AG10803 (cell line): ENCODE measurements around the gene INSC.

Experiments used
- DNase-seq: peaks from one replicate; pipeline ENCODE4 v3.0.0; 2010; ENCODE audit warnings: low read depth
- H3K4me3 ChIP-seq: 2 replicates; pipeline ENCODE4 v1.5.1; 2011; ENCODE audit warnings: mild to moderate bottlenecking, low read length, control low read depth
- TF ChIP-seq, protein P1 (sequence below): conservative IDR thresholded peaks from 2 replicates; pipeline ENCODE4 v1.5.1; 2011; ENCODE audit warnings: mild to moderate bottlenecking, low read length, control low read depth, inconsistent platforms

The INSC gene

DNA sequence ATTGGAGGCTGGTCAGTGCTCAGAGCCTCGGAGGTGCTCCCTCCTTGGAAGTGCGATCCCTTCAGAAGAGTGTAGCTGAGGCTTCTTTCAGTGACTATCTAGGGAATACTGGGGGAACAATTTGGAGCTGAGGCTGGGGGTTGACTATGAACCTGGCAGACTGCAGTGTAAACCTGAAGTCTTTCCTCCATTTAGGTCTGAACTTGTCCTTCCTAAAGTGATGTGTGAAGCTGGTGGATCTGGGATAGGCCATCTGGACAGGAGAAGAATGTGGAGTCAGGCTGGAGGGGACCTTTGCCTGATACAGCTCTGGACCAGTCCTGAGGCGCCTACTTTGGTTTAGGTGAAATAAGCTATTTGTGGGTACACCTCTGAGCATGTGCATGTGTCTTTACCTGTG, 3.5 kb upstream of the INSC start:
- TF ChIP-seq, protein P1, sequence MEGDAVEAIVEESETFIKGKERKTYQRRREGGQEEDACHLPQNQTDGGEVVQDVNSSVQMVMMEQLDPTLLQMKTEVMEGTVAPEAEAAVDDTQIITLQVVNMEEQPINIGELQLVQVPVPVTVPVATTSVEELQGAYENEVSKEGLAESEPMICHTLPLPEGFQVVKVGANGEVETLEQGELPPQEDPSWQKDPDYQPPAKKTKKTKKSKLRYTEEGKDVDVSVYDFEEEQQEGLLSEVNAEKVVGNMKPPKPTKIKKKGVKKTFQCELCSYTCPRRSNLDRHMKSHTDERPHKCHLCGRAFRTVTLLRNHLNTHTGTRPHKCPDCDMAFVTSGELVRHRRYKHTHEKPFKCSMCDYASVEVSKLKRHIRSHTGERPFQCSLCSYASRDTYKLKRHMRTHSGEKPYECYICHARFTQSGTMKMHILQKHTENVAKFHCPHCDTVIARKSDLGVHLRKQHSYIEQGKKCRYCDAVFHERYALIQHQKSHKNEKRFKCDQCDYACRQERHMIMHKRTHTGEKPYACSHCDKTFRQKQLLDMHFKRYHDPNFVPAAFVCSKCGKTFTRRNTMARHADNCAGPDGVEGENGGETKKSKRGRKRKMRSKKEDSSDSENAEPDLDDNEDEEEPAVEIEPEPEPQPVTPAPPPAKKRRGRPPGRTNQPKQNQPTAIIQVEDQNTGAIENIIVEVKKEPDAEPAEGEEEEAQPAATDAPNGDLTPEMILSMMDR: no peak
- H3K4me3 ChIP-seq: no peak overlapping the region
- no peak for DNase-seq

DNA sequence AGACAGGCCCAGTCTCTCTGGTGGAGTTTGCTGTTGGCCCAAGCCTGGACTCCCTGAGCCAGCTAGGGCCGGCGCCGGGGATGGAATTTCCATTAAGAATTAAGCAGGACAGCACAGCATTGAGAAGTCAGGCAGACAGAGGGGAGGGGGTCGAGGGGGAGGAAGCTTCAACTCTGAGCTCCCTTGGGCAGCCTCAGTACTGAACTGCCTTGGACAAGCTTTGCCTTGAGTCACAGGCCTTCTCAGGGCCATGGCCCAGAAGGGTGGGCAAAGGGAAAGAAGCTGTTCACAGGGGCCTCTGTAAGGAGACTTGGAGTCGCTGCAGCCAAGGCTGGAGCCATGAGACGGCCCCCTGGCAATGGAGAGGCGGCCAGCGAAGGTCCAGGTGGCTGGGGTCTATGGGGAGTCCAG, 2.6 kb upstream of the INSC start:
- H3K4me3 ChIP-seq: no peak overlapping the region
- TF ChIP-seq, protein P1: no peak
- no peak for DNase-seq

DNA sequence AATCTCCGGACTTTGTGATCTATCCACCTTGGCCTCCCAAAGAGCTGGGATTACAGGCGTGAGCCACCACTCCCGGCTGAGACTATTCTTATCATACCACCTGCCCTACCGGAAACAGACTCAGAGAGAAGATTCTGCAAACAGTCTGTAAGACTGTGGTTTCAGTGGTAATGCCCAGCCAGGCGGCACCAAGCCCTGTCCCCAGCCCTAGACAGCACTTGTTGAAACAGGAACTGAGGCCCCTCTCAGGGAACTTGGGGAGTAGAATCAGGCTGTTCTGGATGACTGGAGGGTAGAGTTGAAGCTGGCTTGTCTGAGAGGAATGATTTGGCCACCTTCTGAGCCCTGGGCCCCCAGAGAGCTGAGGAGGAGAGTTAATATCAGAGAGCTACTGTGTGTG, 1.3 kb upstream of the INSC start:
- DNase-seq: no peak

DNA sequence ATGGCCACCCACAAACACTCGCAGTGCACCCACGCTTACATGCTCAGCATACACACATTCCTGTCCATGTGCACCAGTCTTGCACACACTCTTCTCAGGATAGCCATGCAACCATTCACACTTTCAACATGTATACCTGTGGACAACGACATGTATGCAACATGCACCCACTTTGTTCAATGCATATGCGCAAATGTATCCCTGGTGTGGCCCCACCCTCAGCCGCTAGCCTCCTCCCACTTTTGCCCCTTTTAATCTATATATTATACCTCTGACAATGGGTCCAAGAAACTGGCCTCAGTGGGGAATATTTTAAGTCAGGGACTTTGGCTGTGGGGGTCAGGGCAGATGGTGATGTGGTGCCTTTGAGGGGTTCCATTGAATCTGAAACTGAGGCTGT, 963 bp downstream of the INSC start:
- DNase-seq: no peak
- TF ChIP-seq, protein P1: no peak
- H3K4me3 ChIP-seq: no peak overlapping the region

More for the DNA sequence above, 1.3 kb upstream of the INSC start:
- TF ChIP-seq, protein P1: no peak
- H3K4me3 ChIP-seq: no peak overlapping the region

DNA sequence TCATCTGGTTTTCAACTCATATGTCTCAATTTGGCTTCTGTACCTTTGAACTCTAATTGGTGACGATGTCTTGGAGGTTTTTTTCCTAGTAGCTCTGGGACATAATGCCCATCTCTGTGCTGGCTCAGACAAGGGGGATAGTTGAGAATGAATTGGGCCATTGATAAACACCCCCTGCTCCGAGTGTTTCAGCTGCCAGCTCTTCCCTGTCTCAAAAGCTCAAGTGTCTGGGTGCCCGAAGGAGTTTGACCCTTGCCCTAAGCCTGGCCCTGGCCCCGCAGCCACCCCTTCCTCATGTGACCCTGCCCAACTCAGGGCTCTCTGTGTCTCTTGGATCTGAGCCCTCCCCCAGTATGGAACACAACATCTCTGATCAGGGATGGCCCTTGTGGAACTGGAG, 3.0 kb downstream of the INSC start:
- no peak for DNase-seq
- no peak overlapping the region for H3K4me3 ChIP-seq
- TF ChIP-seq, protein P1: no peak

DNA sequence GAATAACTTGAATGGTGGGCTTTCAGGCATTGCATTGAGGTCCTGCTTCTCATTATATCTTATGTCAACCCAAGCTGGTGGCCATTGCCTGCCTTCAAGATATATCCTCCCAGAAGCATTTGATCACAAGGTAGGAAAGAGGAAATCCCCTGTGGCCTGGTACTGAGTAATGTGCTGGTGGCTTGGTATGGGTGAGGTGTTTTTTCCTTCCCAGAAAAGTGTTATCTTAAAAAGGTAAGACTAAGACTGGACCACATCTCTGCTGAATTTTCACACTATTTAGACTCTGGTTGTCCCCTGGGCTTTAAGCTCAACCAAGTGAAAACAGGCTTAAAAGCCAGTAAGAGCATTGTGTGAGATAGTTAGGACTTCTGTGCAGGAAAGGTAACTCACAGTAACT, 3.7 kb downstream of the INSC start:
- H3K4me3 ChIP-seq: no peak overlapping the region
- no peak for DNase-seq
- TF ChIP-seq, protein P1: no peak

DNA sequence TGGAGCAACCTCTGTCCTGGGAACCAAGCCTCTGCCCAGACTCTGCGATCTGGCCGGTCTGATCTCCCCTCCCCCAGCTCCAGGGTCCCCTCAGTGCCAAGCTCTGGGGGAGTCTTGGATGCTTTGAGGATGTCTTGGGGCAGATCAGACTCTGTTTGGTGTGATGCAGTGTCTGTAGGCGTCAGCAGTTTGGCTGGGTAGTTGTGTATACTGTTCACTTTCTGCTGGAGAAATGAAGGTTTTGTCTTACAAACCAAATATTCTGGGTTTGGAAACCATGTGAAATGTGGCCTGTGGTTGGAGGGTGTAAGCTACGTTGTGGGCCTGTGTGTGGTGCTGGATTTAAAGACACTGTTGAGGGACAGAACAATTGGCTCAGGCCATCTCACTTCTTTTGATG, 4.6 kb downstream of the INSC start:
- TF ChIP-seq, protein P1: no peak
- no peak for DNase-seq
- no peak overlapping the region for H3K4me3 ChIP-seq
